Measurements from ENCODE around the gene EPN1. TPM values are rescaled to one million over a fixed set of nuclear protein-coding genes. Genes with fewer than 3 reads are reported as not detected.

Gene EPN1
- total and polyA plus RNA-seq, 8 donors, result 17.8 to 363 (median 183) TPM

DNA sequence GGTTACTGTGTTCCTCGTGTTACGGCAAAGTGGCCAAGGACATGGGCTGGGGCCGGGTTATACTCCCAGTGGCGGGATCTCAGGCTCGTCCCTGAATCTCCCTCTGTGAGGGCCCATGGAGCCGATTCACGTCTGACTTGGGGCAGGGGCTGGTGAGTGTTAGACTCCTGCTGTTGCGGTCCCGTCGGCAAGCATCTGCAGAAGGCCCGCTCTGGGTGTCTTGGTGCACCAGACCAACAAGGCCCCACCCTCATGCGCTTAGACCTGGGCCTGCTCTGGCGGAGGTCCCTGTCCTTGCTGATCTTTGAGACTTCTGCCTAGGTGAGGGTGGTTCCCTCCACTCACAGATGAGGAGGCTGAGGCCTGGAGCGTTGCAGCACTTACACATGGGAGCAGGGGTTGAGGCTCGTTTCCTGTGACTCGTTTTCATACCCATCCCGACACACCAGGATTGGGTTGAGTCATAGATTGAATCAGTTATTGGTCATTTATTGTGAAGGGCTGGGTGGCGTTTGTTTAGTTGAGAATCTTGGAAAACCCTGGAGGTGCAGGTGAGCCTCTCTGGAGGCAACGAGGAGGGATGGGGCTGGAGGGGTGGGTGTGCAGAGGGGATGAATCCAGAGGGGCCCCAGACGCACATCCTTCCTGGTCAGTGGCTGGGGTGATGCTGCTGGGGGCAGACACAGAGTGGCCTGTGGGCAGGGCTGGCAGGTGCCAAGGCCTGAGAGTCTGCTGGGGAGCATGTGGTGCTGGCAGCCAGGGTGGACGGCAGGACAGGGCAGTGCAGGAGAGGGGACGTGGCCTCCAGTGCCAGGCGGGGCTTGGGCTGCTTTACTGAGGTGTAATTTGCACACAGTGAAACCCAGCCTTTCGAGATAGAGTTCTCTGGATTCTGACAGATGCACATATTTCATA lies 4.6 kb downstream of the EPN1 start:
- peak overlapping the region in 1 of 4 donors; percentile 81 for H3K4me3 ChIP-seq
- intact Hi-C loops (cut with DNase I; ENCODE audit: low total_unique reads), result no loop called here
- peak overlapping the region; percentile 20 to 94 (median 57) for H3K27ac ChIP-seq
- DNase-seq, result no peak
- peaks cover 42 to 74% (median 68%) of the 10 kb centered on the region in 4 donors for H3K36me3 ChIP-seq
- TF ChIP-seq POLR2AphosphoS5 (IDR thresholded peaks at IDR 0.05) (no peak), EP300 (IDR thresholded peaks at IDR 0.05) (no peak), POLR2A (IDR thresholded peaks at IDR 0.05) (no peak)
- TF ChIP-seq, protein P1, sequence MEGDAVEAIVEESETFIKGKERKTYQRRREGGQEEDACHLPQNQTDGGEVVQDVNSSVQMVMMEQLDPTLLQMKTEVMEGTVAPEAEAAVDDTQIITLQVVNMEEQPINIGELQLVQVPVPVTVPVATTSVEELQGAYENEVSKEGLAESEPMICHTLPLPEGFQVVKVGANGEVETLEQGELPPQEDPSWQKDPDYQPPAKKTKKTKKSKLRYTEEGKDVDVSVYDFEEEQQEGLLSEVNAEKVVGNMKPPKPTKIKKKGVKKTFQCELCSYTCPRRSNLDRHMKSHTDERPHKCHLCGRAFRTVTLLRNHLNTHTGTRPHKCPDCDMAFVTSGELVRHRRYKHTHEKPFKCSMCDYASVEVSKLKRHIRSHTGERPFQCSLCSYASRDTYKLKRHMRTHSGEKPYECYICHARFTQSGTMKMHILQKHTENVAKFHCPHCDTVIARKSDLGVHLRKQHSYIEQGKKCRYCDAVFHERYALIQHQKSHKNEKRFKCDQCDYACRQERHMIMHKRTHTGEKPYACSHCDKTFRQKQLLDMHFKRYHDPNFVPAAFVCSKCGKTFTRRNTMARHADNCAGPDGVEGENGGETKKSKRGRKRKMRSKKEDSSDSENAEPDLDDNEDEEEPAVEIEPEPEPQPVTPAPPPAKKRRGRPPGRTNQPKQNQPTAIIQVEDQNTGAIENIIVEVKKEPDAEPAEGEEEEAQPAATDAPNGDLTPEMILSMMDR (IDR thresholded peaks at IDR 0.05), result no peak
- WGBS, 5 donors, result 63 to 80% (median 68%) methylated on average over 13 to 24 of the region's 24 CpGs
- peaks cover 68 to 93% (median 86%) of the 10 kb centered on the region in 4 donors for H3K4me1 ChIP-seq
- H3K9me3 ChIP-seq, result no peaks in the 10 kb centered on the region
- no peaks in the 10 kb centered on the region for H3K27me3 ChIP-seq

DNA sequence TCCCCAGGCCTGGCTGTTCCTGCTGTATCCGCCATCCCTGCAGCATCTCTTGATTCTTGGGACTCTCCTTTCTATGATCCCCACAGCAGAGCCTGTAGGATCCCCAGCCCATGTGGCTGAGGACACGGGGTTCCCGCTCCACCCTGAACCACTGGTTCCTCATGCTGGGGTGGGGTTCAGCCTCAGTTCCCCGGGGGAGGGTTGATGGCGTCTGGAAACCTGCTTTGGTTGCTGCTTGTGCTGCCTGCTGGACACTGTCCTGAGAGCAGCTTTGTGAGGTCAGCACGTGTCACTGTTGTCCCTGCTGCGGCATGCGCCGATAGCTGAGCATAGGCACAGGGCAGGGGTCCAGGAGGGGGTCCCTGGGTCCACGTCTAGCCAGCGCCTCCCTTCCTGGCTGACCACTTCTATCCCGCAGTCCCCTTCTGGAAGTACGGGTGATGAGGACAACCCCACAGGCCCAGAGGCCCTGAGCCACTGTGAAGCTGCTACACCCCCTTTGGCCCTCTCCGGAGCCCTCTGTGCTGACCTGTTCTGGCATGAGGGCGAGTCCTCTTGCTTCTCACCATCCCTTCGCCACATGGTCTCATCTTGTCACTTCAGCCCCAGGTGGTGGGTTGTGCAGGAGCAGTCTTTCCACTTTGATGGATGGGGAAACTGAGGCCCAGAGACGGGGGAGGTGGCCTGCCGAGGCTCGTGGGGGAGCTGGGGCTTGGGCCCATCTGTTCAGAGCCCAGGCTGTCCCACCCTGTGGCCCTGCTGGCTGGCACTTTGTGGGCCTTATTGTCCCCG lies 5.5 kb downstream of the EPN1 start:
- Histone ChIP-seq H3K27ac (peak overlapping the region in 4 of 5 donors; percentile 6 to 94 (median 70)), H3K4me1 (peaks cover 75 to 99% (median 93%) of the 10 kb centered on the region in 4 donors), H3K9me3 (no peaks in the 10 kb centered on the region), H3K36me3 (peaks cover 45 to 83% (median 78%) of the 10 kb centered on the region in 4 donors), H3K4me3 (no peak overlapping the region), H3K27me3 (no peaks in the 10 kb centered on the region)
- TF ChIP-seq POLR2A (IDR thresholded peaks at IDR 0.05), result no peak
- no peak for TF ChIP-seq POLR2AphosphoS5 (IDR thresholded peaks at IDR 0.05)
- TF ChIP-seq EP300 (IDR thresholded peaks at IDR 0.05), result no peak
- TF ChIP-seq, protein P1 (IDR thresholded peaks at IDR 0.05), result no peak
- DNase-seq, result no peak
- intact Hi-C loops (cut with DNase I; ENCODE audit: low total_unique reads), result no loop called here
- whole genome bisulfite sequencing, 5 donors, result 81 to 94% (median 85%) methylated on average over 12 to 20 of the region's 20 CpGs

DNA sequence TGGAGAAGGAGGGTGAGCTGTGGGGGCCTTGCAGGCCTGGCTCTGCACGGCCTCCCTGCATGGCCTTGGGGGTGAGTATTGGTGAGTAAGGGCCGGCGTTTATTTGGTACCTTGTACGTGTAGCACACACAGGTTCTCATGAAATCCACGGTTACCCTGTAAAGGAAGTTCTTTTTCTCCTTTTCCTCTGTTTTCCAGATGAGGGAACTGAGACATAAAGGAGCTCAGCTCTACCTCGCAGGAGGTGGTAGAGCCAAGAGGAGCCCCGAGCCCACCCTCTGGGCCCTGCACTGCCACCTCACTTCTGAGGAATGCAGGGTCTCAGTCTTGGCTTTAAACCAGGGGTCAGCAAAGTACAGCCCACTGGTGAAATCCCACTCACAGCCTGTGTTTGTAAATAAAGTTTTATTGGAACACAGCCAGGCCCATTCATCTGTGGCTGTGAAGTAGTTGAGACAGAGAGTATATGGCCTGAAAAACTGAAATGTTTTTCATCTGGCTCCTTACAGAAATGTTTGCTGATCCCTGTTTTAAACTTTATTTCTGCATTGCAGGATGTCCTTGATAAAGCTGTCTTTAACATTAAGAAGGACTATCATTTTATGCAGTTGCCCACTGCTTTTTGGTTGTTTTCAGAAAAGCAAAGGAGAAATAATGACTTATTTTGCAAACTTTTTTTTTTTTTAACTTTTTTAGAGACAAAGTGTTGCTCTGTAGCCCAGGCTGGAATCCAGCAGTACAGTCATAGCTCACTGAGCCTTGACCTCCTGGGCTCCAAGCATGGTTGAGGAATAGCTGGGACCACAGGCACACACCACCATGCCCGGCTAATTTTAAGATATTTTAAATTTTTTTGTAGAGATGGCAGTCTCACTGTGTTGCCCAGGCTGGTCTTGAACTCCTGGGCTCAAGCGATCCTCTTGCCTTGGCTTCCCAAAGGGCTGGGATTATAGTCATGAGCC lies 6.4 kb downstream of the EPN1 start:
- Histone ChIP-seq H3K9me3 (no peaks in the 10 kb centered on the region), H3K4me3 (no peak overlapping the region), H3K27me3 (no peaks in the 10 kb centered on the region), H3K4me1 (peaks cover 77 to 99% (median 93%) of the 10 kb centered on the region in 4 donors), H3K36me3 (peaks cover 54 to 92% (median 87%) of the 10 kb centered on the region in 4 donors), H3K27ac (peak overlapping the region in 4 of 5 donors; percentile 6 to 94 (median 80))
- WGBS, 5 donors, result 58 to 83% (median 80%) methylated on average over 7 to 9 of the region's 9 CpGs
- intact Hi-C loops (cut with DNase I; ENCODE audit: low total_unique reads), result no loop called here
- no peak for DNase-seq
- no peak for TF ChIP-seq EP300 (IDR thresholded peaks at IDR 0.05)
- TF ChIP-seq POLR2AphosphoS5 (IDR thresholded peaks at IDR 0.05), result no peak
- TF ChIP-seq, protein P1 (IDR thresholded peaks at IDR 0.05), result no peak
- no peak for TF ChIP-seq POLR2A (IDR thresholded peaks at IDR 0.05)

Data from stomach (tissue), 9 donors.